SK-N-SH treated with all-trans-retinoic acid at 6 μM for 48 hours (cell line): Measurements from ENCODE around the gene TEAD1.
A peak's percentile ranks its signal among the peaks of the same experiment; 100 is the strongest.

Source experiments
- ATAC-seq: fragments of 200-7000 bp; cut with Tn5 transposase; 3 replicates; pipeline ENCODE4 v1.9.1; 2020; ENCODE audit warnings: mild to moderate bottlenecking, moderate library complexity
- ARNTL ChIP-seq: fragments of 450-650 bp; formaldehyde crosslinking; IDR thresholded peaks from 2 replicates; pipeline ENCODE4 v1.5.0; 2020; ENCODE audit warnings: low read depth, mild to moderate bottlenecking, moderate library complexity, borderline replicate concordance
- BACH2 ChIP-seq: fragments of 250-450 bp; sonication (Bioruptor Pico); IDR thresholded peaks from 2 replicates; pipeline ENCODE4 v1.9.0; 2021; ENCODE audit warnings: mild to moderate bottlenecking, borderline replicate concordance
- CREB5 ChIP-seq: fragments of 250-450 bp; sonication (Bioruptor Pico); IDR thresholded peaks from 2 replicates; pipeline ENCODE4 v1.5.1; 2020; ENCODE audit warnings: low read depth, mild to moderate bottlenecking, moderate library complexity
- CSDC2 ChIP-seq: fragments of 250-450 bp; sonication (Bioruptor Pico); IDR thresholded peaks from 2 replicates; pipeline ENCODE4 v1.5.0; 2020; ENCODE audit warnings: mild to moderate bottlenecking, moderate library complexity
- CSRNP3 ChIP-seq: fragments of 250-450 bp; sonication (Bioruptor Pico); IDR thresholded peaks from 2 replicates; pipeline ENCODE4 v1.5.1; 2021; ENCODE audit warnings: mild to moderate bottlenecking, moderate library complexity
- ESRRG ChIP-seq: fragments of 250-450 bp; sonication (Bioruptor Pico); IDR thresholded peaks from 2 replicates; pipeline ENCODE4 v1.6.1; 2021; ENCODE audit warnings: mild to moderate bottlenecking
- ISL1 ChIP-seq: fragments of 250-450 bp; sonication (Bioruptor Pico); IDR thresholded peaks from 2 replicates; pipeline ENCODE4 v2.1.2; 2022; ENCODE audit warnings: mild to moderate bottlenecking, moderate library complexity
- OSR1 ChIP-seq: fragments of 250-450 bp; sonication (Bioruptor Pico); IDR thresholded peaks from 2 replicates; pipeline ENCODE4 v1.8.0; 2022; ENCODE audit warnings: moderate library complexity, mild to moderate bottlenecking, inconsistent platforms
- PATZ1 ChIP-seq: fragments of 250-450 bp; sonication (Bioruptor Pico); IDR thresholded peaks from 2 replicates; pipeline ENCODE4 v1.8.0; 2020; ENCODE audit warnings: mild to moderate bottlenecking, moderate library complexity, borderline replicate concordance
- POU6F1 ChIP-seq: fragments of 250-450 bp; sonication (Bioruptor Pico); IDR thresholded peaks from 2 replicates; pipeline ENCODE4 v1.8.0; 2021; ENCODE audit warnings: low read depth, mild to moderate bottlenecking, moderate library complexity, borderline replicate concordance
- PPARA ChIP-seq: fragments of 250-450 bp; sonication (Bioruptor Pico); IDR thresholded peaks from 2 replicates; pipeline ENCODE4 v1.5.0; 2020; ENCODE audit warnings: mild to moderate bottlenecking, borderline replicate concordance
- RARB ChIP-seq: fragments of 250-450 bp; sonication (Bioruptor Pico); IDR thresholded peaks from 2 replicates; pipeline ENCODE4 v1.8.0; 2021; ENCODE audit warnings: mild to moderate bottlenecking, moderate library complexity
- SNAI2 ChIP-seq: fragments of 250-450 bp; sonication (Bioruptor Pico); IDR thresholded peaks from 2 replicates; pipeline ENCODE4 v1.5.0; 2020; ENCODE audit warnings: mild to moderate bottlenecking, moderate library complexity
- TCF4 ChIP-seq: fragments of 250-450 bp; sonication (Bioruptor Pico); IDR thresholded peaks from 2 replicates; pipeline ENCODE4 v1.8.0; 2021; ENCODE audit warnings: mild to moderate bottlenecking, moderate library complexity, borderline replicate concordance
- TSHZ2 ChIP-seq: fragments of 250-450 bp; sonication (Bioruptor Pico); IDR thresholded peaks from 2 replicates; pipeline ENCODE4 v1.5.0; 2020; ENCODE audit warnings: mild to moderate bottlenecking, moderate library complexity
- ZC3H10 ChIP-seq: fragments of 250-450 bp; sonication (Bioruptor Pico); IDR thresholded peaks from 2 replicates; pipeline ENCODE4 v1.5.1; 2021; ENCODE audit warnings: mild to moderate bottlenecking, moderate library complexity
- ZFP3 ChIP-seq: fragments of 250-450 bp; sonication (Bioruptor Pico); IDR thresholded peaks from 2 replicates; pipeline ENCODE4 v1.5.0; 2020; ENCODE audit warnings: mild to moderate bottlenecking, moderate library complexity
- ZFP30 ChIP-seq: fragments of 450-650 bp; formaldehyde crosslinking; IDR thresholded peaks from 2 replicates; pipeline ENCODE4 v1.5.0; 2022; ENCODE audit warnings: mild to moderate bottlenecking, moderate library complexity
- ZNF565 ChIP-seq: fragments of 450-650 bp; formaldehyde crosslinking; conservative IDR thresholded peaks from 2 replicates; pipeline ENCODE4 v1.5.0; 2020; ENCODE audit warnings: low read depth, mild to moderate bottlenecking, moderate library complexity
- ZNF8 ChIP-seq: fragments of 450-650 bp; formaldehyde crosslinking; IDR thresholded peaks from 2 replicates; pipeline ENCODE4 v1.5.0; 2020; ENCODE audit warnings: mild to moderate bottlenecking, moderate library complexity

The TEAD1 gene

GRCh38 chr11:12695221-12695794, 21.1 kb downstream of the TEAD1 start:
- TF ChIP-seq TCF4 (CRISPR knock-in tag) (peak; percentile 78; the same call in 1 of the 2 replicates), ISL1 (CRISPR knock-in tag) (no peak)
- no peak for ATAC-seq

GRCh38 chr11:12695873-12696272, 21.7 kb downstream of the TEAD1 start:
- ATAC-seq, result no peak
- no peak for TF ChIP-seq ESRRG
- no peak for TF ChIP-seq ZC3H10
- no peak for TF ChIP-seq ZNF565 (CRISPR knock-in tag)
- TF ChIP-seq SNAI2 (CRISPR knock-in tag), result no peak
- no peak for TF ChIP-seq CSRNP3 (CRISPR knock-in tag)
- no peak for TF ChIP-seq ZFP3 (CRISPR knock-in tag)
- no peak for TF ChIP-seq CREB5 (CRISPR knock-in tag)

- TF ChIP-seq POU6F1 (CRISPR knock-in tag) (no peak), ISL1 (CRISPR knock-in tag) (no peak), ZFP3 (CRISPR knock-in tag) (no peak), PPARA (CRISPR knock-in tag) (no peak), RARB (no peak), ARNTL (CRISPR knock-in tag) (no peak), CSDC2 (no peak), ZFP30 (no peak), ZNF8 (CRISPR knock-in tag) (no peak)
- TF ChIP-seq, all 23 proteins: peak for 0
- no peak for ATAC-seq
Observed at GRCh38 chr11:12696911-12697581, 22.8 kb downstream of the TEAD1 start.

GRCh38 chr11:12698048-12698447, 23.8 kb downstream of the TEAD1 start:
- TF ChIP-seq PPARA (CRISPR knock-in tag) (no peak), PATZ1 (no peak), ZNF565 (CRISPR knock-in tag) (no peak), ISL1 (CRISPR knock-in tag) (no peak), POU6F1 (CRISPR knock-in tag) (no peak), BACH2 (CRISPR knock-in tag) (no peak), ZC3H10 (no peak), SNAI2 (CRISPR knock-in tag) (no peak), ARNTL (CRISPR knock-in tag) (no peak), OSR1 (CRISPR knock-in tag) (no peak), ZFP30 (no peak), CREB5 (CRISPR knock-in tag) (no peak), CSDC2 (no peak), RARB (no peak), TSHZ2 (CRISPR knock-in tag) (no peak)
- TF ChIP-seq, all 23 proteins: peak for 0
- ATAC-seq, result no peak
